Smooth muscle cell (in vitro differentiated cells): Measurements from ENCODE around the gene IDH3B. TPM values are rescaled to one million over a fixed set of nuclear protein-coding genes. Genes with fewer than 3 reads are reported as not detected.

Experiments
- DNase-seq: peaks from one replicate; lab custom pipeline; 2025; ENCODE audit not compliant: unreplicated experiment; lab: John Stamatoyannopoulos, UW
- H2AFZ ChIP-seq: fragments of 200-600 bp; sonication (generic); 2 replicates; pipeline ENCODE4 v1.6.0; 2016; ENCODE audit warnings: antibody characterized with exemption, low read depth, mild to moderate bottlenecking
- H3F3A ChIP-seq: fragments of 200-600 bp; sonication (generic); 2 replicates; pipeline ENCODE4 v1.6.0; 2017; ENCODE audit warnings: antibody characterized with exemption, low read depth
- H3K27ac ChIP-seq: fragments of 200-600 bp; sonication (generic); 2 replicates; pipeline ENCODE4 v1.5.1; 2016; ENCODE audit warnings: low read depth, mild to moderate bottlenecking
- H3K27me3 ChIP-seq: fragments of 200-600 bp; sonication (generic); 2 replicates; pipeline ENCODE4 v1.6.1; 2016; ENCODE audit warnings: low read depth, mild to moderate bottlenecking
- H3K36me3 ChIP-seq: fragments of 200-600 bp; sonication (generic); 2 replicates; pipeline ENCODE4 v1.5.1; 2016; ENCODE audit warnings: low read depth
- H3K4me1 ChIP-seq: fragments of 200-600 bp; sonication (generic); 2 replicates; pipeline ENCODE4 v1.5.1; 2016; ENCODE audit warnings: low read depth
- H3K4me2 ChIP-seq: fragments of 200-600 bp; sonication (generic); 2 replicates; pipeline ENCODE4 v1.6.0; 2016; ENCODE audit warnings: mild to moderate bottlenecking
- H3K4me3 ChIP-seq: fragments of 200-600 bp; sonication (generic); 2 replicates; pipeline ENCODE4 v1.5.1; 2016; ENCODE audit warnings: mild to moderate bottlenecking
- H3K79me2 ChIP-seq: fragments of 200-600 bp; sonication (generic); 2 replicates; pipeline ENCODE4 v1.6.0; 2016; ENCODE audit warnings: low read depth, mild to moderate bottlenecking
- H3K9ac ChIP-seq: fragments of 200-600 bp; sonication (generic); 2 replicates; pipeline ENCODE4 v1.6.0; 2016; ENCODE audit warnings: low read depth
- H3K9me3 ChIP-seq: fragments of 200-600 bp; sonication (generic); replicated peaks from 2 replicates; pipeline ENCODE4 v1.5.1; 2016; ENCODE audit warnings: low read depth
- H4K20me1 ChIP-seq: fragments of 200-600 bp; sonication (generic); 2 replicates; pipeline ENCODE4 v1.6.0; 2016; ENCODE audit warnings: low read depth
- CTCF ChIP-seq: fragments of 200-600 bp; sonication (generic); IDR thresholded peaks from 2 replicates; pipeline ENCODE4 v1.5.1; 2017; ENCODE audit warnings: borderline replicate concordance, mild to moderate bottlenecking, antibody characterized with exemption; ENCODE audit not compliant: insufficient read depth, poor library complexity, severe bottlenecking
- WGBS: methylation state at CpG from one replicate; pipeline ENCODE4 v1.1.7; 2016; ENCODE audit warnings: low lambda C conversion rate; 5-methylcytosine and 5-hydroxymethylcytosine counted together
- polyA plus RNA-seq: library from polyadenylated mRNA; unstranded; fragments of >200 nt; fragmentation: Nextera tagmentation; extraction: Ambion mirVana; gene quantifications from 2 replicates; pipeline ENCODE4 v1.2.1, GENCODE V29; 2016
- total RNA-seq: library from RNA; depleted of rRNA; stranded (reverse); fragments of >200 nt; gene quantifications from 2 replicates; pipeline ENCODE4 v1.2.3, GENCODE V29; 2014

Gene IDH3B
- total and polyA plus RNA-seq, 2 experiments from 2014 or later, result 64.2 to 89.6 TPM

- Histone ChIP-seq H3F3A (peaks cover 29% of the 10 kb centered on the region), H3K79me2 (peaks cover 38% of the 10 kb centered on the region), H3K9ac (no peak overlapping the region), H3K36me3 (no peaks in the 10 kb centered on the region), H3K4me1 (peaks cover 12% of the 10 kb centered on the region), H2AFZ (no peak overlapping the region), H3K27me3 (no peaks in the 10 kb centered on the region), H3K4me2 (no peak overlapping the region), H3K9me3 (no peaks in the 10 kb centered on the region), H3K4me3 (no peak overlapping the region), H3K27ac (no peak overlapping the region), H4K20me1 (peaks cover 30% of the 10 kb centered on the region)
- 93% methylated on average over 5 of the region's 5 CpGs for WGBS
- TF ChIP-seq CTCF, result no peak
- DNase-seq, result no peak
Observed at GRCh38 chr20:2657241-2657640, 6.8 kb downstream of the IDH3B start.

- Histone ChIP-seq H3K79me2 (peaks cover 35% of the 10 kb centered on the region), H3K9ac (no peak overlapping the region), H3K27ac (no peak overlapping the region), H3K4me1 (peaks cover 12% of the 10 kb centered on the region), H3K9me3 (no peaks in the 10 kb centered on the region), H3K4me3 (no peak overlapping the region), H2AFZ (no peak overlapping the region), H3K27me3 (no peaks in the 10 kb centered on the region), H3K36me3 (no peaks in the 10 kb centered on the region), H3K4me2 (no peak overlapping the region), H3F3A (peaks cover 33% of the 10 kb centered on the region), H4K20me1 (peaks cover 30% of the 10 kb centered on the region)
- no peak for DNase-seq
- TF ChIP-seq CTCF, result no peak
- 98% methylated on average over 12 of the region's 12 CpGs for WGBS
Observed at GRCh38 chr20:2656471-2657117, 7.4 kb downstream of the IDH3B start.

DNA sequence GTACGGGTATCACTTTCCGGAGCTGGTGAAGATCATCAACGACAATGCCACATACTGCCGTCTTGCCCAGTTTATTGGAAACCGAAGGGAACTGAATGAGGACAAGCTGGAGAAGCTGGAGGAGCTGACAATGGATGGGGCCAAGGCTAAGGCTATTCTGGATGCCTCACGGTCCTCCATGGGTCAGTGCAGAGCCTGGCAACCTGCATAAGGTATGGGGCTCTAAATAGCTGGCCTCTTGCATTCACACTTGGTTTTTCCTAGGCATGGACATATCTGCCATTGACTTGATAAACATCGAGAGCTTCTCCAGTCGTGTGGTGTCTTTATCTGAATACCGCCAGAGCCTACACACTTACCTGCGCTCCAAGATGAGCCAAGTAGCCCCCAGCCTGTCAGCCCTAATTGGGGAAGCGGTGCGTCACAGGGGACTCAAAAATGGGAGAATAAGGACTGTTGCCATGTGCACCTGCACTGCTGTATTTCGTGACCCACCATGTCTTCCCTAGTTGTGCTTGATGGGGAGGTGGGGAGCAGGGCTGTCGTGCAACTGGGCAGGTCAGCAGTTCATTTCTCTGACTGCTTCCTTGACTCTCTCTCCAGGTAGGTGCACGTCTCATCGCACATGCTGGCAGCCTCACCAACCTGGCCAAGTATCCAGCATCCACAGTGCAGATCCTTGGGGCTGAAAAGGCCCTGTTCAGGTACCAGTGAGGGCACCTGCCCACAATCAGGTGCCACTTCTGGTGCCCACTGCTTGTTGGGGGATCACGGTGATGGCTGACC lies 8.5 kb downstream of the IDH3B start:
- no peaks in the 10 kb centered on the region for H3K36me3 ChIP-seq
- H3K9me3 ChIP-seq, result no peaks in the 10 kb centered on the region
- H3K4me3 ChIP-seq, result no peak overlapping the region
- no peak overlapping the region for H3K4me2 ChIP-seq
- peaks cover 30% of the 10 kb centered on the region for H4K20me1 ChIP-seq
- WGBS, result 96% methylated on average over 17 of the region's 17 CpGs
- peaks cover 33% of the 10 kb centered on the region for H3F3A ChIP-seq
- no peak overlapping the region for H2AFZ ChIP-seq
- DNase-seq, result no peak
- peaks cover 35% of the 10 kb centered on the region for H3K79me2 ChIP-seq
- H3K4me1 ChIP-seq, result peaks cover 17% of the 10 kb centered on the region
- H3K27me3 ChIP-seq, result no peaks in the 10 kb centered on the region
- H3K9ac ChIP-seq, result no peak overlapping the region
- H3K27ac ChIP-seq, result no peak overlapping the region
- no peak for TF ChIP-seq CTCF
